COR-L47 (cell line): Measurements from ENCODE around the gene TBX2.
A peak's percentile ranks its signal among the peaks of the same experiment; 100 is the strongest.
"Not testable (repeated sequence)": the region's sequence is repeated elsewhere in the genome, so short reads cannot be mapped to it uniquely, and the experiment has no call there.

ENCODE experiments used
- DNase-seq: peaks from one replicate; lab custom pipeline; 2025; lab: John Stamatoyannopoulos, UW

TBX2 gene

GRCh38 chr17:61414141-61414935 is 14.7 kb downstream of the TBX2 start:
- DNase-seq = no peak

DNA sequence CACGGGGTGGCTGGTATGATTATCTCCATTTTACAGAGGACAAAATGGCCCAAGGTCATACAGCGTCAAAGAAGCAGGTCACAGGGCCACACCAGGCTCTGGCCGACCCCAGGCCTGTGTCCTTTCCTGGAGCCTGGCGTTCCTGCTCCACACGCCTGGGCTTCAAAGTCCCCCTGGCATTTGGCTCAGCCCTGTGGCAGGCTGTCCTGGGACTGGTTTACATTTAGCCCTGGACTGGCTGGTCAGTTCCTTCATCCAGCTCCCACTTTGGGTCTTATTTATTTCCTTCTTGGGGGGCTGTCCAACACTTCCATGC is 15.3 kb downstream of the TBX2 start:
- DNase-seq = no peak

- no peak for DNase-seq
These were observed 15.9 kb downstream of the TBX2 start for GRCh38 chr17:61415374-61416210.

GRCh38 chr17:61416211-61416539 is 16.5 kb downstream of the TBX2 start:
- DNase-seq = no peak

GRCh38 chr17:61416540-61417363 is 17.1 kb downstream of the TBX2 start:
- DNase-seq = peak; percentile 11

- no peak for DNase-seq
These were observed 18.8 kb downstream of the TBX2 start for GRCh38 chr17:61418449-61418848.

DNA sequence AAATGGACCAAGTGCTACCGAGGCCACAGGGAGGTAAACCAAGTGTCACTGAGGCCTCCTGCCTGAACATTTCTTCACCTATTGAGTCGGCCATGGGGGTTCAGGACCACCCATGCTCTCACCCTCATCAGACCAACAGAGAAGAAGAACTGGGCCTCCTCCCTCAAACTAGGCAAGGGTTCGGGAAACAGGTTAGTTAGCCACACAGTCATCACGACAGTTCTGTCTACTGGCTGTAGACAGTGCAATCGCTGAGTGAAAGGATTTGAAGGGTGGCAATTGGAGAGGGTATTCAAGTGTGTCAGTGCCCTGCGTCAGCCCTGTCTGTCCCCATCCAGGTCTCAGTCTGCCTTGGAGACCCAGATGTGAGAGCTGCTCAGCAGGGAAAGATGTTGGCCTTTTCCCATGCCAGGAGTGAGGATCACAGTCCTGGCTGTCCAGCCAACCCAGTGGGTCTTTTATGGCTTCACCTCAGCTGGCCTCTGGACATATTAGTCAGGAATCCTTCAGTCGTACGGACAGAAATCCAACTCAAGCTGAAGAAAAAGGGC is 19.9 kb downstream of the TBX2 start:
- DNase-seq = no peak

- DNase-seq = no peak
These were observed 20.4 kb downstream of the TBX2 start for GRCh38 chr17:61420052-61420451.

- no peak for DNase-seq
These were observed 21.2 kb downstream of the TBX2 start for GRCh38 chr17:61420745-61421398.

- no peak for DNase-seq
These were observed 21.8 kb downstream of the TBX2 start for GRCh38 chr17:61421460-61421859.

DNA sequence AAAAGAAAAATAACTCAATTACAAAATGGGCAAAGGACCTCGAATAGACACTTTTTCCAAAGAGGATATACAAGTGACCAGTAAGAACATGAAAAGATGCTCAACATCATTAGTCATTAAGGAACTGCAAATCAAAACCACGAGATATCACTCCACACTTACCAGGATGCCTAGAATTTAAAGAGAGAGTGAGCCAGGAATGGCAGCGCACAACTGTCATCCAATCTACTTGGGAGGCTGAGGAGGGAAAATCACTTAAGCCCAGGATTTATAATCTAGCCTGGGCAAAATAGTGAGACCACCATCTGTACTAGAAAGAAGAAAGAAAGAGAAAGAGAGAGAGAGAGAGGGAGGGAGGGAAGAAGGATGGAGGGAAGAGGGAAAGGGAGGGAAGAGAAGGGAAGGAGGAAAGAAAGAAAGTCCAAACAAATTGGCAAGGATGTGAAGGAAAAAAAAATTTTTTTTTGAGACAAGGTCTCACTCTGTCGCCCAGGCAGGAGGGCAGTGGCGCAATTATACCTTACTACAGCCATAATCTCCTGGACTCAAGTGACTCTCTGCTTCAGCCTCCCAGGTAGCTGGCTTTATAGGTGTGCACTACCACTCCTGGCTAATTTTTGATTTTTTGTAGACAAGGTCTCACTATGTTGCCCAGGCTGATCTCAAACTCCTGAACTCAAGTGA is 22.6 kb downstream of the TBX2 start:
- no peak for DNase-seq

DNA sequence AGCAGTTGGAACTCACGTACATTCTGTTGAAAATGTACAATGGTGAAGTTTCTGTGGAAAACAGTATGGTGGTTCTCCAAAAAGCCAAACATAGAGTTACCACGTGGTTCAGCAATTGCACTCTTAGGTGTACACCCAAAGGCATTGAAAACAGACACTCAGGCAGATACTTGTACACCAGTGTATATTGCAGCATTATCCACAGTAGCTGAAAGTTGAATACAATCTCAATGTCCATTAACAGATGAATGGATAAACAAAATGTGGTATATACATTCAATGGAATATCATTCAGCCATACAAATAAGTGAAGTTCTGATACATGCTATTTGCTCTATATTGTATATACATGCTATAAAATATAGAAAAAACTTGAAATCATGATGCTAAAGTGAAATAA is 23.2 kb downstream of the TBX2 start:
- no peak for DNase-seq

DNA sequence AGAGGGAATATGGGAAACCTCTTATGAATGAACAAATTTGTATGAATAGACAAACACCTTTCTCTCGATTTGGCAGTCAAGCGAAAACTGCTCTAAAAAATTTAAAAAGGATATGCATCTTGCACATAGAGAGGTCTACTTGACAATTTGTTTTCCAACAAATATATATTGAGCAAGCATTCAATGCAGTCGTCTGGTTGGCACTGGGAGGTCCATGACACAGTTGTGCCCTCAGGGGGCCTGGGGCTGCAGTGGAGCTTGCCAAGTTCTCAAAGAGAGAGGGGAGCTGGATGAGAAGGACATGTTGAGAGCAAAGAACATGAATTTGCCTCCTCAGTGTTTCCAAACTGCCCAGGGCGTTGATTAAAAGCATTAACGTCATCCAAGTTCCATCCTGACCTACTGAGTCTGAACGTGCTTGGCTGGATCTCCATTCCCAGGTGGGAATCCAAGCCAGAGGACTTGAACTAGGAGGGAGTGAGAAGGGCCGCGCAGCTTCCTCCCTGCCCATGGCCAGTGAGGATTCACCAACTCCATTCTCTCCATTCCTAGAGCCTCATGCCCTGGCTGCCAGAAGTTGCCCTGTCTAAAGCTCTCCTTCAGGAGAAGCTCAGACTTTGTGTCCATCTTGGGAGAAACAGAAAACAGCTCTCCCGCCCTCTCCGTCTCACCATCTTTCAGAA is 24.5 kb downstream of the TBX2 start:
- no peak for DNase-seq

DNA sequence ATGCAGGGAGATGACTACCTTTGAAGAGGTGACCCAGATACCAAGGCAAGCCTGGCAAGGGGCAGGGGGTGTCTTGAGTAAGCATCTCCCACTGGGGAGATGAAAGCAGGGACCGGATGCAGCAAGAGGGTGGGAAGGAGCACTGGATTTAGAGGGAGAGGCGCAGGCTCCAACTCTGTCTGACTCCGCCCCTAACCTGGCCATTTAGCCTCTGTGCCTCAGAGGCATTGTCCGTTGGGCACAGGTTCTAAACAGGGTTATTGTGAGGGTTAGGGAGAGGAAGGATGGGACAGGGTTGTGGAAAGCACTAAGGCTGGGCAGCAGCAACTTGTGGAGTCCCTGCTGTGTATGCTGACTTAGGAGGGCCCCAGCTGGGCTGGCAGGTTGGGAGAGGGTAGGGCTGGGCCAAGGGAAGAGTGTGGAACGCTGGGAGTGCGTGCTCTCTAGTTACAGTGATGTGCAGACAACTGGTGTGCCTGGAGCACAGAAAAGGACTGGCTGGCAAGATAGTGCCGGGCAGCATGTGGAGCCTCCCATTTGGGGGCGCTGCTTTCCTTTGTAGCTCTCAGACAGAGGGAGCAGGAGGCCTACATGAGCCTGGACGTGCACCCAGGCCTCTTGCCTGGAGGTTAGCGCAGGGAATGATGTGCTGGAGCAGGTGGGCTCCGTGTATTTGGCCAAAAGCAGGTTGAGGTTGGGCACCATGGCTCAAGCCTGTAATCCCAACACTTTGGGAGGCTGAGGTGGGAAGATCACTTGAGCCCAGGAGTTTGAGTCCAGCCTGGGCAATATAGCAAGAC is 26.2 kb downstream of the TBX2 start:
- no peak for DNase-seq

GRCh38 chr17:61426482-61427304 is 27.1 kb downstream of the TBX2 start:
- no peak for DNase-seq

DNA sequence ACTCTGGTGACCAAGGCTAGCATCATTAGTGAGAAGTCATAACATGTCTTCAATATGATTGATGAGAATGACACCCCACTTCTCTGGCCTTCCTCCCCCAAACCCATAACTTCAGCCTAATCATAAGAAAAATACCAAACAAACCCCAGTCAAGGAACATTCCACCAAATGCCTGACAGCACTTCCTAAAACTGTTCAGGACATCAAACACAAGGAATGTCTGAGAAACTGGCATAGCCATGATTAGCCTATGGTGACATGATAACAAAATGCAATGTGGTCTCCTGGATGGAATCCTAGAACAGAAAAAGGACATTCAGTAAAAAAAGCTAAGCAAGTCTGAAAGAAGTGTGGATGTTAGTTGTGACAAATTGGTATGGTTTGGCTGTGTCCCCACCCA is 27.9 kb downstream of the TBX2 start:
- DNase-seq = no peak

GRCh38 chr17:61429274-61429673 is 29.6 kb downstream of the TBX2 start:
- DNase-seq = no peak

DNA sequence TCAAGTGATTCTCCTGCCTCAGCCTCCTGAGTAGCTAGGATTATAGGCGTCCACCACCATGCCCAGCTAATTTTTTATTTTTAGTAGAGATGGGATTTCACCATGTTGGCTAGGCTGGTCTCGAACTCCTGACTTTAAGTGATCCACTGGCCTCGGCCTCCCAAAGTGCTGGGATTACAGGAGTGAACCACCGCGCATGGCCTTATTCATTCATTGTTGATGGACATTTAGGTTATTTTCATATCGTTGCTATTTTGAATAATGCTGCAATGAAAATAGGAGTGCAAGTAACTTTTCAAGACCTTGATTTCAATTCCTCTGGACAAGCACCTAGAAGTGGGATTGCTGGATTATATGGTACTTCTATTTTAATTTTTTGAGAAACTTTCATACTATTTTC is 30.2 kb downstream of the TBX2 start:
- DNase-seq = not testable (repeated sequence)
